ENCODE results near the gene WNT5B. TPM values are rescaled to one million over a fixed set of nuclear protein-coding genes. Genes with fewer than 3 reads are reported as not detected.

The WNT5B gene
- total RNA-seq, 2 donors from 2014 or later = 0.71 to 6.1 TPM

GRCh38 chr12:1639538-1639937, 10.5 kb downstream of the WNT5B start:
- no peak overlapping the region for H3K4me3 Mint-ChIP-seq
- Histone ChIP-seq H3K4me3 (ENCODE audit: low read length) (no peak overlapping the region), H3K9me3 (ENCODE audit: control insufficient read depth, low read length) (no peaks in the 10 kb centered on the region), H3K36me3 (ENCODE audit: control insufficient read depth, insufficient read depth, low read length) (no peaks in the 10 kb centered on the region), H3K9ac (ENCODE audit: extremely low read depth, low read length, poor library complexity, severe bottlenecking) (no peak overlapping the region), H3K27me3 (ENCODE audit: control insufficient read depth, insufficient read depth, low read length, poor library complexity, severe bottlenecking) (no peaks in the 10 kb centered on the region), H3K4me1 (ENCODE audit: control insufficient read depth, insufficient read depth, low read length) (peaks cover 5% of the 10 kb centered on the region), H3K27ac (ENCODE audit: low read depth, low read length) (no peak overlapping the region)
- no peak overlapping the region for H3K27ac Mint-ChIP-seq
- H3K36me3 Mint-ChIP-seq (ENCODE audit: low read depth) = no peaks in the 10 kb centered on the region
- H3K4me1 Mint-ChIP-seq = peaks cover 33% of the 10 kb centered on the region
- TF ChIP-seq, protein P1, sequence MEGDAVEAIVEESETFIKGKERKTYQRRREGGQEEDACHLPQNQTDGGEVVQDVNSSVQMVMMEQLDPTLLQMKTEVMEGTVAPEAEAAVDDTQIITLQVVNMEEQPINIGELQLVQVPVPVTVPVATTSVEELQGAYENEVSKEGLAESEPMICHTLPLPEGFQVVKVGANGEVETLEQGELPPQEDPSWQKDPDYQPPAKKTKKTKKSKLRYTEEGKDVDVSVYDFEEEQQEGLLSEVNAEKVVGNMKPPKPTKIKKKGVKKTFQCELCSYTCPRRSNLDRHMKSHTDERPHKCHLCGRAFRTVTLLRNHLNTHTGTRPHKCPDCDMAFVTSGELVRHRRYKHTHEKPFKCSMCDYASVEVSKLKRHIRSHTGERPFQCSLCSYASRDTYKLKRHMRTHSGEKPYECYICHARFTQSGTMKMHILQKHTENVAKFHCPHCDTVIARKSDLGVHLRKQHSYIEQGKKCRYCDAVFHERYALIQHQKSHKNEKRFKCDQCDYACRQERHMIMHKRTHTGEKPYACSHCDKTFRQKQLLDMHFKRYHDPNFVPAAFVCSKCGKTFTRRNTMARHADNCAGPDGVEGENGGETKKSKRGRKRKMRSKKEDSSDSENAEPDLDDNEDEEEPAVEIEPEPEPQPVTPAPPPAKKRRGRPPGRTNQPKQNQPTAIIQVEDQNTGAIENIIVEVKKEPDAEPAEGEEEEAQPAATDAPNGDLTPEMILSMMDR (conservative IDR thresholded peaks at IDR 0.05) = no peak
- WGBS, 2 experiments (ENCODE audit: insufficient coverage in 1 of 2, insufficient read length in 1 of 2) = 93% methylated on average over 33 to 40 of the region's 40 CpGs
- H3K27me3 Mint-ChIP-seq (ENCODE audit: insufficient read depth) = peaks cover under 1% of the 10 kb centered on the region
- no peak for DNase-seq
- no peaks in the 10 kb centered on the region for H3K9me3 Mint-ChIP-seq

DNA sequence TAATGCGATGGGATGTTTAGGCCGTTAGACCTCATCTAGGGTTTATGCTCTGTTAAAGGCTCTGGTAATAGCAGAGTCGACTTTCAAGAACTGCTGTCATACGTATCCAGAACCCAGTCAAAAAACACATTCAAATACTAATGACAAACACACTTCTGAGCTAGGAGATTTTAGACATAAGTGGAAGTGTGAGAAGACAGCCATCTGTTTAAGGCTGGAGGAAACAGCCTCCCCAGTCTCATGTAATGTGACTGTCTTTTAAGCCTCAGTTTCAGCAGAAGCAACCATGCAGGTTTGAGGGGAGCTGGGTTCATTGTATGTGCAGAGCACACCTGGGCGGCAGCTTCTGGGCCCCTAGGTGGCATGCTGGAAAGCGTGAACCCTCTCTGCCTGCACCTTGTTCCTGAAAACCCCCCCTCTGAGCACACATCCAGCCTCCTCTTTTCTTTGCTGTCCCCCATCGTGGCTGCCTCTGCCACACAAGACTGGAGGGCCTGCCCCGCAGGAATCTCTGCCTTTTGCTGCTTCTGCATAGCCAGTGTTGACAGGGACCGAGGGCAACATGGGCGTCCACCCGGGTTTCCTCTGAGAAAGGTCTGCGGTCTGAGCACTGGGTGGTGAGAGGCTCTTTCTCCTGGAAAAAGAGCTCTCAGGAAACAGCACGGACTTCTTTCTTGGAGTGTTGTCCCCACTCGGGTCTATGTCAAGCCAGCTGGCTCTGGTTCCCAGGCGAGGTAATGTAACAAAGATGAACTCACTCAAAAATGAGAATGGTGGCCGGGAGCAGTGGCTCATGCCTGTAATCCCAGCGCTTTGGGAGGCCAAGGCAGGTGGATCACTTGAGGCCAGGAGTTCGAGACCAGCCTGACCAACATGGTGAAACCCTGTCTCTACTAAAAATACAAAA, 11.6 kb downstream of the WNT5B start:
- H3K4me1 ChIP-seq (ENCODE audit: control insufficient read depth, insufficient read depth, low read length) = peaks cover 5% of the 10 kb centered on the region
- Mint-ChIP-seq H3K27ac (no peak overlapping the region), H3K27me3 (ENCODE audit: insufficient read depth) (no peaks in the 10 kb centered on the region), H3K4me3 (no peak overlapping the region), H3K36me3 (ENCODE audit: low read depth) (no peaks in the 10 kb centered on the region), H3K4me1 (peaks cover 30% of the 10 kb centered on the region), H3K9me3 (no peaks in the 10 kb centered on the region)
- no peaks in the 10 kb centered on the region for H3K27me3 ChIP-seq (ENCODE audit: control insufficient read depth, insufficient read depth, low read length, poor library complexity, severe bottlenecking)
- H3K9me3 ChIP-seq (ENCODE audit: control insufficient read depth, low read length) = no peaks in the 10 kb centered on the region
- H3K36me3 ChIP-seq (ENCODE audit: control insufficient read depth, insufficient read depth, low read length) = no peaks in the 10 kb centered on the region
- no peak overlapping the region for H3K27ac ChIP-seq (ENCODE audit: low read depth, low read length)
- TF ChIP-seq, protein P1 (conservative IDR thresholded peaks at IDR 0.05) = peak; percentile 16
- no peak overlapping the region for H3K9ac ChIP-seq (ENCODE audit: extremely low read depth, low read length, poor library complexity, severe bottlenecking)
- 83 to 87% methylated on average over 11 to 17 of the region's 18 CpGs for WGBS, 2 experiments (ENCODE audit: insufficient coverage in 1 of 2, insufficient read length in 1 of 2)
- H3K4me3 ChIP-seq (ENCODE audit: low read length) = no peak overlapping the region
- DNase-seq = peak; percentile 51

DNA sequence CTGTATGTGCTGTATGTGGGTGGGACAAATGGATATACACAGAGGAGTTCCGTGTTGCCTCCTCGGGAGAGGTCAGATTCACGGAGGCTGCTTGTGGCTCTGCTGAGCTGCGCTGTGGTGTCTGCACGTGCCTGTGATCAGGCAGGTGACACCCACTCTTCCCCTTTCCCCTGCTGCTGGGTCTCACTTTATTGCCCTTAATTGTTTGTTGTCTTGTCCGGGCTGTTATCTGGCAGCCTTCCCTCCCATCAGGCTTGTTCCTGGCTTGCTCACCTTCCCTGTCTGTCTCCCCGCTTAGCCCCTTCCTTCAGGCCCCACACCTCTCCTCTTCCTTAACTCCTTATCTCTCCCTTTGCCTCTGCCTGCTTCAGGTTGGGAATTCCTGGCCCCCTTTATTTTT, 13.5 kb downstream of the WNT5B start:
- Mint-ChIP-seq H3K9me3 (no peaks in the 10 kb centered on the region), H3K27ac (peak overlapping the region; percentile 84), H3K4me3 (no peak overlapping the region), H3K4me1 (peaks cover 30% of the 10 kb centered on the region), H3K27me3 (ENCODE audit: insufficient read depth) (no peaks in the 10 kb centered on the region), H3K36me3 (ENCODE audit: low read depth) (no peaks in the 10 kb centered on the region)
- H3K9ac ChIP-seq (ENCODE audit: extremely low read depth, low read length, poor library complexity, severe bottlenecking) = no peak overlapping the region
- H3K36me3 ChIP-seq (ENCODE audit: control insufficient read depth, insufficient read depth, low read length) = no peaks in the 10 kb centered on the region
- WGBS, 2 experiments (ENCODE audit: insufficient coverage in 1 of 2, insufficient read length in 1 of 2) = 77 to 81% methylated on average over 7 of the region's 7 CpGs
- peaks cover 5% of the 10 kb centered on the region for H3K4me1 ChIP-seq (ENCODE audit: control insufficient read depth, insufficient read depth, low read length)
- H3K4me3 ChIP-seq (ENCODE audit: low read length) = no peak overlapping the region
- peak overlapping the region; percentile 10 for H3K27ac ChIP-seq (ENCODE audit: low read depth, low read length)
- TF ChIP-seq, protein P1 (conservative IDR thresholded peaks at IDR 0.05) = no peak
- H3K27me3 ChIP-seq (ENCODE audit: control insufficient read depth, insufficient read depth, low read length, poor library complexity, severe bottlenecking) = no peaks in the 10 kb centered on the region
- DNase-seq = peak; percentile 68
- H3K9me3 ChIP-seq (ENCODE audit: control insufficient read depth, low read length) = no peaks in the 10 kb centered on the region
